Measurements from ENCODE around the gene MGMT. TPM values are rescaled to one million over a fixed set of nuclear protein-coding genes. Genes with fewer than 3 reads are reported as not detected.

The MGMT gene
- total and polyA plus RNA-seq, 2 of the 4 experiments (the other 2 are of a cell fraction): 11.5 to 17.8 TPM

DNA sequence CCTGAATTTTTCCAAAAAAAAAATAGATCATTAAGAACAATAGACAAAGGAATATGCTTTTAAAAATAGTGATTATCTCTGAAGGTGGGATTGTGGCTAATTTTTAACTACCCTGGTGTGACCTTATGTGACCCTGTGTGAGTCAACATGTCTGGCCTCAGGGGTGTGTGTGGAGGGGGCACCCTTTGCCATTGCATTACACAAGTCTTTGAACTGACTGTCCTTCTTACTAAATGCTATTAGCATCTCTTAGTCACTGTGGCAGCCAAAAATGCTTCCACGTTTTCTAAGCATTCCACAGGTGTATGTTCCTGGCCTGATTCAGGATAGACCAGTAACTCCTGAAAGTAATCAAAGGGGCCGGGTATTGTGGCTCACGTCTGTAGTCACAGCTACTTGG lies 175.4 kb downstream of the MGMT start:
- WGBS, 2 experiments (ENCODE audit: extremely low coverage in 2 of 2, insufficient read length in 1 of 2): 80% methylated on average over 1 of the region's 3 CpGs; no CpG with 5 or more reads in 1 of the 2 experiments
- in situ Hi-C loops (cut with MboI; ENCODE audit: low sequenced_read_pairs) (no loop called here), intact Hi-C loops (cut with micrococcal nuclease) (no loop called here), dilution Hi-C loops (cut with HindIII; ENCODE audit: low sequenced_read_pairs, unreplicated experiment) (no loop called here)
- no peak overlapping the region for H2AK5ac ChIP-seq (ENCODE audit: low read depth, low read length)
- no peak overlapping the region for H2BK15ac ChIP-seq (ENCODE audit: low read depth, low read length)
- no peak overlapping the region for H2BK5ac ChIP-seq (ENCODE audit: low read depth, low read length, poor library complexity, severe bottlenecking)
- H3K14ac ChIP-seq (replicated peaks; ENCODE audit: low read depth, low read length): no peak overlapping the region
- H3K4me2 ChIP-seq (ENCODE audit: low read depth, low read length): no peak overlapping the region
- no peaks in the 10 kb centered on the region for H3K79me1 ChIP-seq (ENCODE audit: low read depth in 1 of 2, low read length in 2 of 2)
- no peak overlapping the region for H2BK120ac ChIP-seq (ENCODE audit: low read depth, low read length)
- H2AFZ ChIP-seq (replicated peaks; ENCODE audit: low read length, poor library complexity): no peak overlapping the region
- no peak overlapping the region for H2BK20ac ChIP-seq (ENCODE audit: low read depth, low read length)
- no peak overlapping the region for H4K91ac ChIP-seq (ENCODE audit: insufficient read depth, low read depth, low read length)
- POLR2A ChIA-PET (ENCODE audit: unreplicated experiment): no interaction called here
- no peaks in the 10 kb centered on the region for H4K20me1 ChIP-seq (ENCODE audit: insufficient read depth, low read length)
- TF ChIP-seq POLR2A (IDR thresholded peaks at IDR 0.05; ENCODE audit: low read depth, low read length) (no peak), BHLHE40 (IDR thresholded peaks at IDR 0.05; ENCODE audit: low read depth, low read length) (no peak), MAZ (IDR thresholded peaks at IDR 0.05; ENCODE audit: borderline replicate concordance, low read depth, low read length) (no peak), CEBPB (IDR thresholded peaks at IDR 0.05; ENCODE audit: low read depth, low read length) (no peak), MAFK (IDR thresholded peaks at IDR 0.05; ENCODE audit: low read depth, low read length) (no peak), RFX5 (IDR thresholded peaks at IDR 0.05; ENCODE audit: low read depth, low read length) (no peak), CTCF (conservative IDR thresholded peaks at IDR 0.05; ENCODE audit: low read depth, low read length) (no peak), NFE2L2 (IDR thresholded peaks at IDR 0.05; ENCODE audit: low read depth, low read length) (no peak), CHD1 (IDR thresholded peaks at IDR 0.05; ENCODE audit: low read depth, low read length) (no peak), SMC3 (IDR thresholded peaks at IDR 0.05; ENCODE audit: low read depth, low read length) (no peak), FOS (IDR thresholded peaks at IDR 0.05; ENCODE audit: low read depth, low read length) (no peak), MXI1 (IDR thresholded peaks at IDR 0.05; ENCODE audit: borderline replicate concordance, low read depth, low read length) (no peak), RCOR1 (IDR thresholded peaks at IDR 0.05; ENCODE audit: insufficient replicate concordance, low read length) (no peak), RAD21 (IDR thresholded peaks at IDR 0.05; ENCODE audit: low read length) (no peak), ELK1 (IDR thresholded peaks at IDR 0.05; ENCODE audit: borderline replicate concordance, low read depth, low read length) (no peak)
- TF ChIP-seq, protein P1, sequence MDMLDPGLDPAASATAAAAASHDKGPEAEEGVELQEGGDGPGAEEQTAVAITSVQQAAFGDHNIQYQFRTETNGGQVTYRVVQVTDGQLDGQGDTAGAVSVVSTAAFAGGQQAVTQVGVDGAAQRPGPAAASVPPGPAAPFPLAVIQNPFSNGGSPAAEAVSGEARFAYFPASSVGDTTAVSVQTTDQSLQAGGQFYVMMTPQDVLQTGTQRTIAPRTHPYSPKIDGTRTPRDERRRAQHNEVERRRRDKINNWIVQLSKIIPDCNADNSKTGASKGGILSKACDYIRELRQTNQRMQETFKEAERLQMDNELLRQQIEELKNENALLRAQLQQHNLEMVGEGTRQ (IDR thresholded peaks at IDR 0.05; ENCODE audit: low read depth, low read length): no peak
- no peak overlapping the region for H3K9ac ChIP-seq (ENCODE audit: low read depth, low read length)
- H3K9me3 ChIP-seq (ENCODE audit: control insufficient read depth, insufficient read depth, low read length): no peaks in the 10 kb centered on the region
- H2AK9ac ChIP-seq (replicated peaks; ENCODE audit: low read depth, low read length, poor library complexity): no peak overlapping the region
- H3K27me3 ChIP-seq (ENCODE audit: control insufficient read depth, insufficient read depth, low read length): no peaks in the 10 kb centered on the region
- no peak for ATAC-seq (ENCODE audit: low read depth)
- H3K9me1 ChIP-seq (ENCODE audit: insufficient read depth, low read length): no peaks in the 10 kb centered on the region
- no peak overlapping the region for H3K56ac ChIP-seq (ENCODE audit: extremely low read depth, insufficient read depth, low read length)
- no peak overlapping the region for H3K23ac ChIP-seq (ENCODE audit: low read depth, low read length)
- CTCF ChIA-PET: no interaction called here
- H3K4me3 ChIP-seq (ENCODE audit: insufficient read depth, low read depth, low read length): no peak overlapping the region
- no peak for DNase-seq
- H4K8ac ChIP-seq (ENCODE audit: low read depth in 2 of 2, low read length in 2 of 2): no peak overlapping the region
- H4K5ac ChIP-seq (ENCODE audit: low read depth, low read length): no peak overlapping the region
- no TSS peak for BruUV-seq (replicated peaks)
- no peak overlapping the region for H3K4ac ChIP-seq (ENCODE audit: low read depth, low read length)
- H3K18ac ChIP-seq (ENCODE audit: low read depth, low read length): no peak overlapping the region
- no peaks in the 10 kb centered on the region for H3K4me1 ChIP-seq (ENCODE audit: control insufficient read depth, insufficient read depth, low read length)
- no peak overlapping the region for H3K27ac ChIP-seq (ENCODE audit: insufficient read depth, low read length)
- no peaks in the 10 kb centered on the region for H3K36me3 ChIP-seq (ENCODE audit: control insufficient read depth, insufficient read depth, low read length)

Measured in IMR-90 (cell line).